ENCODE data around the gene RAPGEF5. TPM values are rescaled to one million over a fixed set of nuclear protein-coding genes. Genes with fewer than 3 reads are reported as not detected.

The RAPGEF5 gene
- total and polyA plus RNA-seq, 2 experiments from 2014 or later = 0.11 to 0.86 TPM

DNA sequence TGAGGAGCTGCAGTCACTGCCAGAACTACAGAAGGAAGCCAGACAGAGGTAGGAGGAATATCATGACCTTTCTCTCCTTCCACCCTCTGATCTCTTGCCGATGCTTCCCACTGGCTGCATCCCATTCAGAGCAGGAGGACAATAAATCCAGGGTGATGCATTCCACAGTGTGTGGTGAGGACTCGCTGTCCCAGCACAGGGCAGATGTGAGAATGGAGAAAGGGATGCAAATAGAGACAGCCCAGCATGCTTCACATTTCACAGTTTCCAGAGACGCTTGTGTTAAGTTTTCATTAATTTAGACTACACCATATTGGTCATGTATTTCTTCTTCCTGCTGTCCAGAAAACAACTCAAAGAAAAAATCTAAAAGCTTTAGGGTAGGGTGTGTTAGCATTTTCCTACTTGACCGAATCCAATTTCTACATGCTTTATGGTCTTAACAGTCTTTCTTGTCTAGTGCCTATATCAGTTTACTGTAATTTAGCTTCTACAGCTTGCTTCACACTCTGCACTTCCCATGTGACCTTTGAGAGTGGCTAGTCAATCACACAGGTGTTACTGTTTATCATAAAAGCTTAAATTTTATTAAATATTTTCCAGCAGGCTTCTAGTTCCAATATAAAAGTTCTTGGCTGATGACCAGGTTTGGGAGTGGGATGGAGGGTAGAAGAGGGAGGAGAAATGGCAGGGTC lies 155.6 kb downstream of the RAPGEF5 start:
- Histone ChIP-seq H3K27me3 (replicated peaks; ENCODE audit: insufficient read depth) (no peaks in the 10 kb centered on the region), H3K4me2 (ENCODE audit: unreplicated experiment) (no peak overlapping the region), H3K36me3 (ENCODE audit: low read depth) (no peaks in the 10 kb centered on the region), H3K9me3 (ENCODE audit: low read depth) (no peaks in the 10 kb centered on the region), H4K20me1 (ENCODE audit: insufficient read depth) (no peaks in the 10 kb centered on the region), H3K27ac (no peak overlapping the region), H3K4me1 (ENCODE audit: insufficient read depth) (no peaks in the 10 kb centered on the region), H3K4me3 (no peak overlapping the region), H3K9me2 (ENCODE audit: insufficient read depth) (no peaks in the 10 kb centered on the region), H3F3A (ENCODE audit: insufficient read depth) (peaks cover 3% of the 10 kb centered on the region; the same call in 1 of the 2 replicates), H2AFZ (no peak overlapping the region), H3K9ac (no peak overlapping the region), H3K79me2 (ENCODE audit: insufficient read depth) (no peaks in the 10 kb centered on the region)
- in situ Hi-C loops (cut with MboI) = no loop called here
- DNase-seq = no peak
- 36 to 51% methylated on average over 4 of the region's 4 CpGs for WGBS, 2 experiments (ENCODE audit: low coverage in 1 of 2, low lambda C conversion rate in 2 of 2, missing lambda C conversion rate in 2 of 2)
- TF ChIP-seq EZH2phosphoT487 (IDR thresholded peaks at IDR 0.05; ENCODE audit: insufficient read depth, low read depth) (no peak), EZH2 (IDR thresholded peaks at IDR 0.05; ENCODE audit: insufficient read depth, poor library complexity, severe bottlenecking) (no peak)

DNA sequence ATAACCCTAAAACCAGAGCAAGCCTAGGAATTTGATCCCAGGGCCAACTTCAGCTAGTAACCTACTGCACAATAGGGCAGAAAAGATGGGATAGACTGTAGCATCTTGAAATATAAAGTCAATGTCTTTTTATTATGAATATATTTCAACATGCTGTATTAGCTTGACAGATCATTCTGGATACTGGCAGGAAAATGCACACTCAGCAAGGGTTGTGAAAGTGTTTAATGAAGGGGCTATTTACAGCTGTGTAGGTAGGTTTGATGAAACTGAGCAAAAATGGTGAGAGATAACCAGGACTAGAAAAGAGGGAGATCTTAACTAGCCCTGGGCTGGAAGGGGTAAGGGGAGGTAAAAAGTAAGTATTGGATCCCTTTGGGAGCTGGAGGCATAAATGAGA lies 156.2 kb downstream of the RAPGEF5 start:
- Histone ChIP-seq H3K36me3 (ENCODE audit: low read depth) (no peaks in the 10 kb centered on the region), H2AFZ (no peak overlapping the region), H3K79me2 (ENCODE audit: insufficient read depth) (no peaks in the 10 kb centered on the region), H3K9me2 (ENCODE audit: insufficient read depth) (no peaks in the 10 kb centered on the region), H3K9ac (no peak overlapping the region), H3F3A (ENCODE audit: insufficient read depth) (peaks cover 3% of the 10 kb centered on the region; the same call in 1 of the 2 replicates), H3K9me3 (ENCODE audit: low read depth) (no peaks in the 10 kb centered on the region), H3K27ac (no peak overlapping the region), H3K27me3 (replicated peaks; ENCODE audit: insufficient read depth) (no peaks in the 10 kb centered on the region), H3K4me2 (ENCODE audit: unreplicated experiment) (no peak overlapping the region), H3K4me3 (no peak overlapping the region), H3K4me1 (ENCODE audit: insufficient read depth) (no peaks in the 10 kb centered on the region), H4K20me1 (ENCODE audit: insufficient read depth) (no peaks in the 10 kb centered on the region)
- DNase-seq = no peak
- TF ChIP-seq EZH2phosphoT487 (IDR thresholded peaks at IDR 0.05; ENCODE audit: insufficient read depth, low read depth) = no peak
- TF ChIP-seq EZH2 (IDR thresholded peaks at IDR 0.05; ENCODE audit: insufficient read depth, poor library complexity, severe bottlenecking) = no peak
- in situ Hi-C loops (cut with MboI) = no loop called here

DNA sequence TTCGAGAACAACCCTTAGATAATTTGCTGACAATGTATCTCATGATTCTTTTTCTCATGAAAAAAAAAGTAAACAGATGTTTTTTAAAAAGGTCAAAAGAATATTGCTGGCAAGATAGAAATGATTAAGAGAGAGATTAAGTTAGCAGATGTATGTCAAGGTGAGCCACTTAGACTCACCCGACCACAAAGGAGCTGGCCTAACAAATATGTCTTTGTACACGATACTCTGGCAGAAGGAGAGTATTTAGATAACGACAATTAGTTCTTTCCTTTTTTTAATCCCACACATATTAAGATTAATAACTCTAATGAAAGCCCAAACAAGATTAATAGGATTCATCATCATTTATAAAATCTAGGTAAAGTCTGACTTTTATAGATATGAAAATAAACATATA lies 156.7 kb downstream of the RAPGEF5 start:
- H3K4me2 ChIP-seq (ENCODE audit: unreplicated experiment) = no peak overlapping the region
- H2AFZ ChIP-seq = no peak overlapping the region
- H3K4me3 ChIP-seq = no peak overlapping the region
- no peaks in the 10 kb centered on the region for H3K4me1 ChIP-seq (ENCODE audit: insufficient read depth)
- WGBS, 2 experiments (ENCODE audit: low coverage in 1 of 2, low lambda C conversion rate in 2 of 2, missing lambda C conversion rate in 2 of 2) = 67% methylated on average over 4 of the region's 4 CpGs
- H3F3A ChIP-seq (ENCODE audit: insufficient read depth) = peaks cover 3% of the 10 kb centered on the region; the same call in 1 of the 2 replicates
- in situ Hi-C loops (cut with MboI) = no loop called here
- no peak for DNase-seq
- H3K27ac ChIP-seq = no peak overlapping the region
- no peak overlapping the region for H3K9ac ChIP-seq
- H4K20me1 ChIP-seq (ENCODE audit: insufficient read depth) = no peaks in the 10 kb centered on the region
- H3K27me3 ChIP-seq (replicated peaks; ENCODE audit: insufficient read depth) = no peaks in the 10 kb centered on the region
- no peaks in the 10 kb centered on the region for H3K36me3 ChIP-seq (ENCODE audit: low read depth)
- no peaks in the 10 kb centered on the region for H3K9me2 ChIP-seq (ENCODE audit: insufficient read depth)
- H3K79me2 ChIP-seq (ENCODE audit: insufficient read depth) = no peaks in the 10 kb centered on the region
- no peaks in the 10 kb centered on the region for H3K9me3 ChIP-seq (ENCODE audit: low read depth)
- TF ChIP-seq EZH2 (IDR thresholded peaks at IDR 0.05; ENCODE audit: insufficient read depth, poor library complexity, severe bottlenecking) (no peak), EZH2phosphoT487 (IDR thresholded peaks at IDR 0.05; ENCODE audit: insufficient read depth, low read depth) (no peak)

DNA sequence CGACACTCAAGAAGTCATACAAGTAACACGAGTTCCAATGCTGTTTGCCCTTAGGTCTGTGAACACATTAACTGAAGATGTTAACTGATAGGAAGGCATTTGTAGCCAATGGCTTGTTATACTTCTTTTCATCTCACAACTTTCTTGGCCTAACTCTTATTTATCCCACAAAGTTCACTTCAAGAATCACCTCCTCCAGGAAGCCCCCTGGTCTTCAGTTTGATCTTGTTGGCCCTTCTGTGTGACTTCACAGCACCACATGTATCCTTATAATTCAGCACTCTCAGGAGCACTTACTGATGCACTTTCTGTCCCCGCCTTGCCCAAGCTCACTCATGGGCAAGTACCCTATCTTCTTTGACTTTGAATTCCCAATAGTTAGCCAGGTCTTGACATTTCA lies 159.6 kb downstream of the RAPGEF5 start:
- in situ Hi-C loops (cut with MboI) = no loop called here
- H3K9me3 ChIP-seq (ENCODE audit: low read depth) = no peaks in the 10 kb centered on the region
- no peaks in the 10 kb centered on the region for H3K79me2 ChIP-seq (ENCODE audit: insufficient read depth)
- no peak for DNase-seq
- H3K27me3 ChIP-seq (replicated peaks; ENCODE audit: insufficient read depth) = no peaks in the 10 kb centered on the region
- peaks cover 3% of the 10 kb centered on the region; the same call in 1 of the 2 replicates for H3F3A ChIP-seq (ENCODE audit: insufficient read depth)
- TF ChIP-seq EZH2 (IDR thresholded peaks at IDR 0.05; ENCODE audit: insufficient read depth, poor library complexity, severe bottlenecking) (no peak), EZH2phosphoT487 (IDR thresholded peaks at IDR 0.05; ENCODE audit: insufficient read depth, low read depth) (no peak)
- H3K27ac ChIP-seq = no peak overlapping the region
- no peaks in the 10 kb centered on the region for H3K9me2 ChIP-seq (ENCODE audit: insufficient read depth)
- H2AFZ ChIP-seq = no peak overlapping the region
- H3K4me2 ChIP-seq (ENCODE audit: unreplicated experiment) = no peak overlapping the region
- no peaks in the 10 kb centered on the region for H3K36me3 ChIP-seq (ENCODE audit: low read depth)
- no peaks in the 10 kb centered on the region for H4K20me1 ChIP-seq (ENCODE audit: insufficient read depth)
- no peak overlapping the region for H3K9ac ChIP-seq
- H3K4me3 ChIP-seq = no peak overlapping the region
- WGBS, 2 experiments (ENCODE audit: low coverage in 1 of 2, low lambda C conversion rate in 2 of 2, missing lambda C conversion rate in 2 of 2) = 61 to 69% methylated on average over 3 of the region's 3 CpGs
- H3K4me1 ChIP-seq (ENCODE audit: insufficient read depth) = no peaks in the 10 kb centered on the region
